GM18517 (cell line): ENCODE results near the gene NADSYN1.

ENCODE experiments used
- ATAC-seq: cut with Tn5 transposase; IDR thresholded peaks from one replicate; pipeline ENCODE4 v1.9.1; 2021; ENCODE audit warnings: mild to moderate bottlenecking, moderate library complexity; ENCODE audit not compliant: unreplicated experiment

Gene NADSYN1

DNA sequence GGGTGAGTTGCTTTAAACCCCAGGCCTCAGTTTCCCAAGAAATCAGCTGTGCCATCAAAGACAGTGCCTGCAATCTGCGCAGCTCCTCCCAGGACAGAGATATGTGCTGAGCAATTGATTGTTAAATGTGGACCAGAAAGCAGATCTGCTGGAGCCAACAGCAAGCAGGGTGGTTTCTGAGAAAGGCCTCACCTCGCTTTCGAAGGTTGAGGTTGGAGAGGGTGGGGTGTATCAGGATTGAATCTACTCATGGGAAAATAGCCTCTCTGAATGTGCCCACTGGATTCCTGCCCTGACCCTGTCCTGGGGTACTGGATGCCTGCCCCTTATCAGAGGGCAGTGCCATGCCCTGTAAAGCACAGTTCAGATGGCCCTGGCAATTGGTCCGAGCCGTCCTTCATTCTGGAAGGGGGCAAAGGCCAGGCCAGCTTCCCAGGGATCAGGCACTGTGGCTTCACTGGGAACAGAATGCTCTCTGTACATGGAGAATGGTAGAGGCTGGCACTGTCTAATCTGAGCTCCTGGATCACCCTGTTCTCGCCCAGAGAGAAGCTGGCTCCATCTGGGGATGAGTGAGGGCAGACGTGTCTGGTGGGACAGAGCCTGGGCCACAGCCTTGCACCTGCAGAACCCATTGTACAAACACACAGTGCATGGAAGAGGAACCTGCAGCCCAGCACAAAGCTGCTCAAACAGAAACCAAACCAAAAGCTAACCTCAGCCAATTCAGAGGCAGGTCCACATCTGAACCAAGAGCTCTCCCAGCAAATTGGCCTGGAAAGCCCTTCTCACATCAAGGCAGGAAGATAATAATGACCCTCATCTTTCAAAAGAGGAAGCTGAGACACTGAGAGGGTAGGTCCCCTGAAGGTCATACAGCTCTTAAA, 20.0 kb upstream of the NADSYN1 start:
- ATAC-seq: no peak

- no peak for ATAC-seq
Measured at GRCh38 chr11:71433648-71434450, 19.2 kb upstream of the NADSYN1 start.

- no peak for ATAC-seq
Measured at GRCh38 chr11:71434576-71435130, 18.4 kb upstream of the NADSYN1 start.

GRCh38 chr11:71435278-71435951, 17.6 kb upstream of the NADSYN1 start:
- ATAC-seq: no peak

- no peak for ATAC-seq
Measured at GRCh38 chr11:71436861-71437260, 16.1 kb upstream of the NADSYN1 start.

GRCh38 chr11:71437399-71437798, 15.6 kb upstream of the NADSYN1 start:
- ATAC-seq: no peak

GRCh38 chr11:71437879-71438278, 15.1 kb upstream of the NADSYN1 start:
- no peak for ATAC-seq

- ATAC-seq: no peak
Measured at GRCh38 chr11:71438650-71439049, 14.4 kb upstream of the NADSYN1 start.

DNA sequence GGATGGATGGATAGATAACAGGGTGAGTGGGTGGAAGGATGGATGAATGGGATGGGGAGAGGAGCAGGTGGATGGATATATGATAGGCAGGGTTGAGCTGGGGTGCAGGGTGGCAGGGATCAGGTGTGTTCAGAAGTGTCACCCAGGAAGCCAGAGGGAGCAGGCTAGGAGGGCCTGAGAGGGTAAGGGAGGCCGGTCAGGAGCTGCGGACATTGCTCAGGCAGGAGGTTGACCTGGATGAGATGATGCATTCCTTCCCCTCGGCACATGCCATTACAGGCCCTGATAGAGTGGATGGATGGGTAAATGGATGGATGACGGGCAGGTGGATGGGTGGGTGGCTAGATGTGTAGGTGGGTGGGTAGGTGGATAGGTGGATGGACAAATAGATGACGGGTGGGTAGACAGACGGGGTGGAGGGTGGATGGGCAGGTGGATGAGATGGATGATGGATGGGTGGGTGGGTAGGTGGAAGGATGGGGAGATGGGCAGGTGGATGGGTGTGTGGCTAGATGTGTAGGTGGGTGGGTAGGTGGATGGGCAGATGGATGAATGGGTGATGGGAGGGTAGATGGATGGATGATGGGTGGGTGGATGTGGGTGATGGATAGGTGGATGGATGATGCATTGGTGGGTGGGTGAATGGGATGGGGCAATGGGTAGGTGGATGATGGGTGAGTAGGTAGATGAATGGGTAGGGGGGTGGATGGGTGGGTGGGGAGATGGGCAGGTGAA, 12.8 kb upstream of the NADSYN1 start:
- ATAC-seq: no peak

- no peak for ATAC-seq
Measured at GRCh38 chr11:71441251-71441650, 11.8 kb upstream of the NADSYN1 start.

- no peak for ATAC-seq
Measured at GRCh38 chr11:71442123-71442522, 10.9 kb upstream of the NADSYN1 start.

DNA sequence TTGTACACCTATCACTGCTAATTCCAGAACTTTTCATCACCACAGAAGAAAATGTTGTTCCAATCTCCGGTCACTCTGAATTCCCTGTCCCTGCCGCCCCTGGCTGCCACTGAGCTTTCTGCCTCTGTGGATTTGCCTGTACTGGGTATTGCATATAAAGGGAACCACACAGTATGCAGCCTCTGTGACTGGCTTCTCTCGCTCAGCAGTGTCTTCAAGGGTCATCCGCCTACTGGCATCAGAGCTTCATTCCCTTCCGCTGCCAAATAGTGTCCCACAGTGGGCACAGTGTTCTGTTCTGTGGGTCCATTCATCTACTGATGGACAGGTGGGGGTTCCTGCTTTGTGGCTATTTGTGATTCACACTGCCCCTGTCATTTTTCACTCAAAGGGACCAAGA, 10.1 kb upstream of the NADSYN1 start:
- no peak for ATAC-seq

DNA sequence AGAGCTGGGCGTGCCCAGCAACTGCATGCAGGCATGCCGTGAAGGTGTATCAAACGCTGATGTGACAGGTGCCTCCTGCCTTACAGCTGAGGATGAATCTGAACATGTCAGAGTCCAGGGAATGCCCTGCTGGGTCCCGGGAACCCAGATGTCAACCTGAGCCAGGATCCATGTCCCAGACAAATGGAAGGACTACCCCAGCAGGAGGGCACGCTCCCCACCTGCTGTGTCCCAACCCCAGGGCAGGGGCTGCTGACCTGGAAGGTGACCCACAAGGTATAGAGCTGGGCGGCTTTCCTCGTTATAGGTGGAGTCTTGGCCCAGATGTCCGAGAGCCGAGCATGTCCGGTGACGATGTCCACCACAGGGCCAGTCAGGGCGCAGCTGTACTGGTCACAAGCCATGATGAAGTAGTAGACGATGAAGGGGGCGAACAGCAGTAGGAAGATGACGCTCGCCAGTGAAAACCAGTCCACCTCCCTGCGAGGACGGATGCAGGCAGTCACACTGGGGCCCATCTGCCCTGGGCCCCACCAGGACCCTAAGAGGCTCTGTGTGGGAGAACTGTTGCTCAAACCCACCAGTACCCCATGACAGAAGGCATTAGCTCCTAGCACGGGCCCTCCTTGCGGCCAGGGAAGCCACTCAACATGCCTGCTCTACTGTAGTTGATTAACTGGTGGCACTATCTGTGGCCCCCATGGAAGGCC, 9.1 kb upstream of the NADSYN1 start:
- ATAC-seq: no peak

GRCh38 chr11:71444811-71445210, 8.2 kb upstream of the NADSYN1 start:
- no peak for ATAC-seq

DNA sequence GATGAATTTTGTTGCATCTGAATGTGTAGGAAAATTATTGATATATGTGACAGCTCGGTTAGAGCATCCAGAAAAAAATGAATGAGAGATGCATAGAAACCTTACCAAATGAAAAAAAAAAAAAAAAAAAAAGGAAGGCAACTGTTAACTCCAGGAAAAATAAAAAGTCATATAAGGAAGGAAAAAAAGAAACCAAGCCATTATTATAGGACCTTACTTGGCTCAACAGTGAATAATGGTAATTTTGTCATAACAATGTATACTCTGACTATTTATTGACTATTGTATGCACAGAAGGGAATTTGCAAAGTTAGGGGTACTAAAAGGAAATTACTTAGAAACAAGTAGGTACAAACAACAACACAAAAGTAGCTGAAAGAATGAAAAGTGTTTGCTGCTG, 6.9 kb upstream of the NADSYN1 start:
- ATAC-seq: no peak

DNA sequence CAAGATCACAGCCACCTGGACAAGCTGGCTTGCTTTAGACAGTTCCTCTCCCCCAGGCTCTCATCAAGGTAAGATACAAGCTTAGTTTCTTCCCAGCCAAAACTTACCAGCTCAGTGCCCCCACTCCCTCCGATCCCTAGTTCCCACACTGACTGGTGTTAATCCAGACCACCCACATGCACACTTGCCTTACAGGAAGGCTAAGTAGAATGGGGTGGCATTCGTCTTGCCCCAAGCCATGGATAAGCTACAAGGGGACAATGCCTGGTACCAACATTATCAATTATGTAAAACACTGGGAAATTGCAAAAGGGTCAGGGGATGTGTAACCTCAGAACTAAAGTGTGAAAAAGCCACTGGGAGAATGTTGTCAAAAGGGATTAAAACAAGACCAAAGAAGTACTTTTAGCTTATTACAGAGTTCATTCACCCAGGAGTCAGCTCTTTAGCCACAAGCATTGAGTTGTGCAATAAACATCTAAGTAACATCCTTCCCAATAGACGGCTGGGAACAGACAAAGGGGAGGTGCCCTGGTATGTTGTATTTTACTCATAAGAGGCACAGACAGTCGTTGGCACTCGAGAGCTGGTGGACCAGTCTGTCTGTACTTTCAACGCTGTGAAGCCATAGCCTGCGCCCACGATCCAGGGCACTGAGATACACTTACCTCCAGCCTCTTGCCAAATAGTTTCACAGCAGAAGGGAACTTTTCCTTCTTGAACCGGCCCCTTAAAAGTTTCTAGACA, 5.9 kb upstream of the NADSYN1 start:
- no peak for ATAC-seq

DNA sequence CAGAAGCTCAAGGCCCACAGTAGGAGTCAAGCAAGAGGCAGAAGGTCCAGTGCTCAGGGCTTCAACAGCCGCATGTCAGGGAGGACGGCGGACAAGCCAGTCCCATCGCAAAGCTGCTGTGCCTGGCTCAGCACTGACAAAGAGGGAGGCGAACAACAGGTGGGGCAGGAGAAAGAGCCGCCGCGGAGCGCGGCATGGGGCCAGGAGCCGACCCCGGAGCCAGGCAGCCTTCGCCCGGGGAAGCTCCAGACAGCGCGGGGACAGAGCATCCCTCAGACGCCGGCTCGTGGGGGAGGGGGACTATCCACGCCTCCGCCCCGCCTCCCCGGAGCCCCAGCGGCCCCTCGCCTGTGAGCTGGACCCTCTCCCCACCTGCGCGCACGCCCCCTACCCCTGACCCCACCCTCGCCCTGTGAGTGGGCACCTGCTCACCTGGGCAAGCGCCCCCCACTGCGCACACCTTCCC, 5.2 kb upstream of the NADSYN1 start:
- no peak for ATAC-seq

GRCh38 chr11:71448257-71449171, 4.5 kb upstream of the NADSYN1 start, which contains the start of gene DHCR7:
DHCR7 (minus strand) TSS chr11:71448393; CDS start chr11:71444952, 3,441 bp downstream.
- ATAC-seq: peak; percentile 79
